ENCODE results near the gene PHACTR3. TPM values are rescaled to one million over a fixed set of nuclear protein-coding genes. Genes with fewer than 3 reads are reported as not detected.

PHACTR3 gene
- total and polyA plus RNA-seq, 2 of the 8 experiments (the other 6 are each of a cell fraction or from before 2014, with no cell fraction given): 0.05 to 0.13 TPM

DNA sequence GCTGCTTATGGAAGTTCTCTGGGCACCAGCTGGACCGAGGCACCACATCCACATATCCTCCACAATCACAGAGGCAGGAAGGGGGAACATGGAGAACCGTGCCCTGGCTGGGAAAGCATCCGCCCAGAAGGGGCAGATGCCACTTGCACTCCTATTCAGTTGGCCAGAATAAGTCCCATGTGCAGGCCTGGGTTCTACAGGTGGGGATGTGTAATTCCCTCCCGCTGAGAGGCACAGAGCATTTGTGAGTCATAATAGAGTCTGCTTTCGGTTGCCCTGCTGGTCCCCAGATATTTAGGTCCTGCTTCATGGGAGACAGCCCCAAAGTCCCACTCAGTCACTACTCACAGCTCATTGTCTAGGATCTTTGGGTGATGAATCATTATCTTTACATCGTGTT is 104.0 kb downstream of the PHACTR3 start:
- H4K91ac ChIP-seq (replicated peaks; ENCODE audit: insufficient read length, low read length): no peak overlapping the region
- ChIA-PET POLR2A (ENCODE audit: partially characterized antibody) (no interaction called here), CTCF (ENCODE audit: partially characterized antibody) (no interaction called here)
- H3K79me1 ChIP-seq (ENCODE audit: low read depth, low read length): no peaks in the 10 kb centered on the region
- H3K27ac ChIP-seq (ENCODE audit: low read depth, low read length): no peak overlapping the region
- H4K20me1 ChIP-seq (replicated peaks in 1 of 2; ENCODE audit: control insufficient read depth in 1 of 2, insufficient read depth in 2 of 2, low read length in 2 of 2): no peaks in the 10 kb centered on the region
- H3K79me2 ChIP-seq (ENCODE audit: control insufficient read depth in 1 of 2, insufficient read depth in 2 of 2, low read length in 2 of 2): no peaks in the 10 kb centered on the region
- H3K9me3 ChIP-seq (ENCODE audit: insufficient read depth in 2 of 2, low read depth in 1 of 2, low read length in 1 of 2): peaks cover 67 to 74% of the 10 kb centered on the region in 2 experiments
- H2BK15ac ChIP-seq (ENCODE audit: low read length): no peak overlapping the region
- no peak overlapping the region for H4K8ac ChIP-seq (ENCODE audit: extremely low read depth, insufficient read depth, low read length)
- H3K14ac ChIP-seq (ENCODE audit: insufficient read length): no peak overlapping the region
- H3K9ac ChIP-seq (replicated peaks in 1 of 4; ENCODE audit: extremely low read depth in 1 of 4, low read depth in 3 of 4, low read length in 3 of 4): no peak overlapping the region
- H3K4me2 ChIP-seq (ENCODE audit: insufficient read depth in 1 of 2, low read depth in 2 of 2, low read length in 2 of 2): no peak overlapping the region
- no peak overlapping the region for H3K23ac ChIP-seq (ENCODE audit: insufficient read length)
- 73% methylated on average over 6 of the region's 6 CpGs; no CpG with 5 or more reads in 1 of the 2 experiments for WGBS, 2 experiments (ENCODE audit: extremely low coverage in 1 of 2, insufficient coverage in 1 of 2, insufficient read length in 1 of 2, insufficient replicate concordance in 2 of 2, low coverage in 1 of 2, low lambda C conversion rate in 2 of 2, missing lambda C conversion rate in 1 of 2)
- H3K27me3 ChIP-seq (replicated peaks in 1 of 4; ENCODE audit: control insufficient read depth in 3 of 4, extremely low read depth in 1 of 4, insufficient read depth in 3 of 4, low read length in 3 of 4): no peaks in the 10 kb centered on the region
- H3K36me3 ChIP-seq (ENCODE audit: control insufficient read depth in 2 of 4, insufficient read depth in 4 of 4, low read length in 3 of 4): no peaks in the 10 kb centered on the region
- H3K23me2 ChIP-seq (ENCODE audit: low read depth, low read length): no peaks in the 10 kb centered on the region
- no peak overlapping the region for H2BK20ac ChIP-seq (ENCODE audit: low read length)
- no peak overlapping the region for H4K5ac ChIP-seq (ENCODE audit: insufficient read length, low read depth, low read length)
- H3K18ac ChIP-seq (ENCODE audit: extremely low read depth, low read length): no peak overlapping the region
- no peak overlapping the region for H2AK5ac ChIP-seq (ENCODE audit: low read depth, low read length)
- FAIRE-seq (no peak), DNase-seq (ENCODE audit: low read depth in 1 of 2, low spot score in 2 of 2) (no peak)
- H3K4me3 ChIP-seq (ENCODE audit: extremely low read depth in 1 of 4, insufficient read depth in 2 of 4, low read depth in 3 of 4, low read length in 4 of 4): no peak overlapping the region
- H3K4me1 ChIP-seq (replicated peaks in 1 of 4; ENCODE audit: control insufficient read depth in 3 of 4, insufficient read depth in 4 of 4, low read length in 3 of 4): no peaks in the 10 kb centered on the region
- no peak overlapping the region for H2BK120ac ChIP-seq (replicated peaks; ENCODE audit: low read depth, low read length)
- TF ChIP-seq GTF2F1 (IDR thresholded peaks at IDR 0.05; ENCODE audit: borderline replicate concordance, low read depth, low read length): no peak
- TF ChIP-seq SIN3A (conservative IDR thresholded peaks at IDR 0.05 in 1 of 2, IDR thresholded peaks at IDR 0.05 in 1 of 2; ENCODE audit: low read depth in 1 of 2, low read length in 2 of 2): no peak
- no peak for TF ChIP-seq SRF (IDR thresholded peaks at IDR 0.05; ENCODE audit: low read depth, low read length)
- TF ChIP-seq, protein P1, sequence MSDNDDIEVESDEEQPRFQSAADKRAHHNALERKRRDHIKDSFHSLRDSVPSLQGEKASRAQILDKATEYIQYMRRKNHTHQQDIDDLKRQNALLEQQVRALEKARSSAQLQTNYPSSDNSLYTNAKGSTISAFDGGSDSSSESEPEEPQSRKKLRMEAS (IDR thresholded peaks at IDR 0.05): no peak
- TF ChIP-seq SP2 (IDR thresholded peaks at IDR 0.05; ENCODE audit: low read length): no peak
- no peak for TF ChIP-seq BCL11A (IDR thresholded peaks at IDR 0.05; ENCODE audit: low read depth in 2 of 2, low read length in 2 of 2)
- TF ChIP-seq SAP30 (IDR thresholded peaks at IDR 0.05; ENCODE audit: insufficient read depth, insufficient replicate concordance, low read length): no peak
- TF ChIP-seq, protein P2, sequence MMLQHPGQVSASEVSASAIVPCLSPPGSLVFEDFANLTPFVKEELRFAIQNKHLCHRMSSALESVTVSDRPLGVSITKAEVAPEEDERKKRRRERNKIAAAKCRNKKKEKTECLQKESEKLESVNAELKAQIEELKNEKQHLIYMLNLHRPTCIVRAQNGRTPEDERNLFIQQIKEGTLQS (IDR thresholded peaks at IDR 0.05; ENCODE audit: insufficient read depth, low read depth, low read length): no peak
- no peak for TF ChIP-seq POLR2AphosphoS5 (IDR thresholded peaks at IDR 0.05; ENCODE audit: low read depth, low read length)
- no peak for TF ChIP-seq EZH2 (IDR thresholded peaks at IDR 0.05; ENCODE audit: low read depth, low read length, severe bottlenecking)
- no peak for TF ChIP-seq TCF12 (IDR thresholded peaks at IDR 0.05; ENCODE audit: low read depth, low read length)
- no peak for TF ChIP-seq TAF7 (optimal IDR thresholded peaks at IDR 0.05; ENCODE audit: borderline replicate concordance, low read depth, low read length)
- no peak overlapping the region for H2BK5ac ChIP-seq (ENCODE audit: low read depth, low read length)
- H3K4ac ChIP-seq (replicated peaks; ENCODE audit: insufficient read length, low read depth, low read length): no peak overlapping the region
- H2AFZ ChIP-seq (ENCODE audit: low read length): no peak overlapping the region
- H2BK12ac ChIP-seq (ENCODE audit: low read depth, low read length): no peak overlapping the region
- no peak overlapping the region for H3K56ac ChIP-seq (replicated peaks; ENCODE audit: insufficient read length, low read depth, low read length)
